ENCODE data around the gene SDF2.
"Not testable (repeated sequence)": the region's sequence is repeated elsewhere in the genome, so short reads cannot be mapped to it uniquely, and the experiment has no call there.

The SDF2 gene

DNA sequence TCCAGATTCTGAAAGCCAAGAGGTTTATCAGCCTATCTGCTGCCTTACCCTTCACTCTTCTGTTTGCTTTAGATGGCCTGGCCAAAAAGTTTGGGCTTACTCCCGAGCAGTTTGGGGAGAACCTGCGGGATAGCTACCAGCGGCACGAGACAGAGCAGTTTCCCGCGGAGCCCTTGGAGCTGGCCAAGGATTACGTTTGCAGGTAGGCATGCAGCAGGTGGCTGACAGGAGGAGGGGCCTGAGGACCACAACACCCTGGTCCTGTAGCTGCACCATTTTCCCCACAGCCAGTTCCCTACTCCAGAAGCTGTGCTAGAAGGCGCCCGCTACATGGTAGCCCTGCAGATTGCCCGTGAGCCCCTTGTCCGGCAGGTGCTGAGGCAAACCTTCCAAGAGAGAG lies 20.9 kb upstream of the SDF2 start:
- no peak for DNase-seq

DNA sequence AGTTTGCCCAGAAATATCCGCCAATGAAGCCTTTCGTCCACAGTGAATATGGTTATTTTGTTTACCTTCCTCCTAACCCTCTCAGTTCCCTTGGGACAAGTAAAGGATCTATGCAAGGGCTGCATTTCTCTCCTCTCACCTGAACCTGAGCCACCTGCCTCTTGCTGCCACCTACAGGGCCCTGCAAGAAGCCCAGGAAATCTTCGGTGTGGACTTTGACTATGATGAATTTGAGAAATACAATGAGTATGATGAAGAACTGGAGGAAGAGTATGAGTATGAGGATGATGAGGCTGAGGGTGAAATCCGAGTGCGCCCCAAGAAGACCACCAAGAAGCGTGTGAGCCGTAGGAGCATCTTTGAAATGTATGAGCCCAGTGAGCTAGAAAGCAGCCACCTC lies 14.3 kb upstream of the SDF2 start:
- no peak for DNase-seq

DNA sequence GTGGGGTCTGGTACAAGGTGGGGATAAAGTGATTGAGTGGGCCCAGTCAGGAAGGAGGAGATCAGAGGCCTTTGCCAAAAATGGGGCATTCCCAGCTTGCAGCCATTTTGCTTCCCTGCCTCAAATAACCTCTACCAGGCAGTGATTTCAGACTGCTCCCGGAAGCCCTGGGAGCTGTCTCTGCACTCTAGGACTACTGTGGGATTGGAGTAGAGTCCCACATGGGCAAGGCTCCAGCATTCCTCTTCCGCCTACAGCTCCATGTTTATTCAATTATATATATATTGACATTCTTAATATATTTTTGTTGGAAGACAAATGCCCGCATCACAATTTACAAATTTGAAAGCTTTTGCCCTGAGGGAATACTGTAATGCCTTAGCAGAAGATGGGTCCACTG lies 13.8 kb upstream of the SDF2 start:
- DNase-seq: no peak

DNA sequence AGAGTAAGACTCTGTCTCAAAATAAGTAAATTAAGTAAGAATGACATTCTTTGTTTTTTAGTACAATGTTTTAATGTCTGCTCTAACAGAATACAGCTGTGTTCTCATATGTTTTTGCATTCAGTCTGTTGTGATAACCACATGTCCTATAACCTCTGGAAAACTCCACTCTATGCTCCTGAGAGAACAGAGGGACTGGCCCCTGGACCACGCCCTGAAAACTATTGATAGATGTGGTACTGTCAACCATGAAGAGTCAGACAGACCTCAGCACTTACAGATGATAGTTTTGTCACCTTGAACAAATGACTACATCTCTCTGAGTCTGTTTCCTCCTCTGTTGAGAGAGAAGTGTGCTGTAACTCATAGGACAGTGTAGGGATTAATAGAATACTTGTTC lies 8.2 kb upstream of the SDF2 start:
- DNase-seq: no peak

DNA sequence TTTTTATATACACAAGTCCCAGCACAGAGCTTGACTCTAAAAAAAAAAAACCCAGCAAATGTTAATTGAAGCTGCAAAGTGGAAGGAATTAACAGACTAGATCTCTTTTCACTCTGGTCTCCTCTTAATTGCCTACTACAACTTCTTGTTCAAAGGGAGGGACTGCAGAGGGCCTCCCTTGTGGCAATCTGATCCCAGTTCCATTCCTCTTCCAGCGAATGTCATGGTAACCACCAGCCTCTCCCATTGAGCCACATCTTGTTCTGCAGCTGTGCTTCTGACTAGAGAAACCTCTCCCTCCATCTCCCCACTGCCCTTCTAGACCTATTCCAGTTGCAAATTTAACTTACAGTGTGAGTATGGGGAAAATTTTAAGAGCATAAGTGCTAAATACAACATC lies 6.2 kb upstream of the SDF2 start:
- no peak for DNase-seq

DNA sequence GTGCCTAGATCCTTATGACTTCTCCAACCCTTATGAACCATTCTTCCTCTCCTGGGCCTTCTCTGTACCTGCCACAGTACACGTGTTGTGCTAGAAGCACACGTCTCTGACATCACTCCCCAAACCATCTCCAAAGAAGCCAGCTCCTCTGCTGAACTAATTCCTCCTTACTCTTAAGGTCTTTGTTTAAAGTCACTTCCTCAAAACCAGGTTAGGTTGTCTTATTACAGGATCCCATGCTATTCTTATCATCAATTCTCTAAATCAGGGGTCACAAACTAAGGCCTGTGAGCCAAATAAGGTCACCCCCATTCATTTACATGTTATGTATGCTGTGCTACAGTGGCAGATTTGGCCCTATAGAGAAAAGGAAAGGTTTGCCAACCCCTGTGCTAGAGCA lies 4.3 kb upstream of the SDF2 start:
- no peak for DNase-seq

DNA sequence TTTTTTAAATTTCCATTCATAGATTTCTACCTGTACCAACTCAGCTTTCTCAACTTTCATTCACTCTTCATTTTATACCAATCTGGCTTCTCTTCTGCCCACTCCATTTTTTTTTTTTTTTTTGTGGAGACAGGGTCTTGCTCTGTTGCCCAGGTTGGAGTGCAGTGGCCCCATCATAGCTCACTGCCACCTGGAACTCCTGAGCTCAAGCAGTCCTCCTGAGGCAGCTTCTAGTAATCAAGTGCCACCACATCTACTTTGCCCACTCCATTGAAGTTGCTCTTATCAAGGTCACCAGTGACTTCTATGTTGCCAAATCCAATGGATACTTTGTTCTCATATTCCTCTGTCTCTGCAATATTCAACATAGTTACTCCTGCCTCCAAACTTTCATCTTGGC lies 2.0 kb upstream of the SDF2 start:
- DNase-seq: no peak

DNA sequence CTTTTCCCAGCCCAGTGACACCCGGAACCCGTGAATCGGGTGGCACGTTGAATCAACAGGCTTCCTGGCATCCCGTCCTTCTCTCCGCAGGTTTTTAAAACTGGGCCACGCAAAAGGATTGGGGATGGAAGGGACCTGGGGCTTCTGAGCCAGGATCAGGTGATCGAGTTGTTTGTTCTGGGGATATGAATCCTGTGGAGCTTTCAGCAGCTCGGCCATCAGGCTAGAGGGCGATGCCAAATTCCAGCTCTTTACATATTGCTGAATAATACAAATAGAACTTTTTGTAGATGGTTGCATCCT lies 772 bp upstream of the SDF2 start:
- DNase-seq: no peak

DNA sequence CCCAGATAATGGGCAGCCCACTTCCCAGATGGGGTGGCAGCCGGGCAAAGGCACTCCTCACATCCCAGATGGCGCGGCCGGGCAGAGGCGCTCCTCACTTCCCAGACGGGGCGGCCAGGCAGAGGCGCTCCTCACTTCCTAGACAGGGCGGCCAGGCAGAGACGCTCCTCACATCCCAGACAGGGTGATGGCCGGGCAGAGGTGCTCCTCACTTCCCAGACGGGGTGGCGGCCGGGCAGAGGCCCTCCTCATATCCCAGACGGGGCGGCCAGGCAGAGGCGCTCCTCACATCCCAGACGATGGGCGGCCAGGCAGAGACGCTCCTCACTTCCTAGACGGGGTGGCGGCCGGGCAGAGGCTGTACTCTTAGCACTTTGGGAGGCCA lies 2.2 kb downstream of the SDF2 start:
- not testable (repeated sequence) for DNase-seq

DNA sequence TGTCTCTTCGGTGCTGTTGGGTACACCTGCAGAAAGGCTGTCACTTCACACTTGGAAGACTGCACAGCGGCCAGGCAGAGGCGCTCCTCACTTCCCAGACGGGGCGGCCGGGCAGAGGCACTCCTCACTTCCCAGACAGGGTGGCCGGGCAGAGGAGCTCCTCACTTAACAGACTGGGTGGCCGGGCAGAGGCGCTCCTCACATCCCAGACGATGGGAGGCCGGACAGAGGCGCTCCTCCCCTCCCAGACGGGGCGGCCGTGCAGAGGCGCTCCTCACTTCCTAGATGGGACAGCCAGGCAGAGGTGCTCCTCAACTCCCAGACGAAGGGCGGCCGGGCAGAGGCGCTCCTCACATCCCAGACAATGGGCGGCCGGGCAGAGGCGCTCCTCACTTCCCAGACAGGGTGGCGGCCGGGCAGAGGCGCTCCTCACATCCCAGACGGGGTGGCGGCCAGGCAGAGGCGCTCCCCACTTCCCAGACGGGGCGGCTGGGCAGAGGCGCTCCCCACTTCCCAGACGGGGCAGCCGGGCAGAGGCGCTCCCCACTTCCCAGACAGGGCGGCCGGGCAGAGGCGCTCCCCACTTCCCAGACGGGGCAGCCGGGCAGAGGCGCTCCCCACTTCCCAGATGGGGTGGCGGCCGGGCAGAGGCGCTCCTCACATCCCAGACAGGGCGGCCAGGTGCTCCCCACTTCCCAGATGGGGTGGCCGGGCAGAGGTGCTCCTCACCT lies 2.8 kb downstream of the SDF2 start:
- not testable (repeated sequence) for DNase-seq

DNA sequence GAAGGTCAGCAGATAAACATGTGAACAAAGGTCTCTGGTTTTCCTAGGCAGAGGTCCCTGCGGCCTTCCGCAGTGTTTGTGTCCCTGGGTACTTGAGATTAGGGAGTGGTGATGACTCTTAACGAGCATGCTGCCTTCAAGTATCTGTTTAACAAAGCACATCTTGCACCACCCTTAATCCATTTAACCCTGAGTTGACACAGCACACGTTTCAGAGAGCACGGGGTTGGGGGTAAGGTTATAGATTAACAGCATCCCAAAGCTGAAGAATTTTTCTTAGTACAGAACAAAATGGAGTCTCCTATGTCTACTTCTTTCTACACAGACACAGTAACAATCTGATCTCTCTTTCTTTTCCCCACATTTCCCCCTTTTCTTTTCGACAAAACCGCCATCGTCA lies 3.4 kb downstream of the SDF2 start:
- not testable (repeated sequence) for DNase-seq

DNA sequence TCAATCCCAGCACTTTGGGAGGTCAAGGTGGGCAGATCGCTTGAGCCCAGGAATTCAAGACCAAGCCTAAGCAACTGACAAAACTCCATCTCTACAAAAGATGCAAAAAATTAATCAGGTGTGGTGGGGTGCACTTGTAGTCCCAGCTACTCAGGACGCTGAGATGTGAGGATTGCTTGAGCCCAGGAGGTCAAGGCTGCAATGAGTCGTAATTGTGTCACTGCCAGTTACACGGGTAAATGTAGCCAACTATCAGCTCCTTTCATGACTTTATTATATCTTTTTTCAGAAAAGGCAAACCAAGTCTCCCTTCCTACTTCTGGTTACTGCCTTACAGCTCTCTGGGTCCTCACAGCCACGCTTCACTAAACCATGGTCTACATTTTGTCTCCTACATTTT lies 4.0 kb downstream of the SDF2 start:
- no peak for DNase-seq

DNA sequence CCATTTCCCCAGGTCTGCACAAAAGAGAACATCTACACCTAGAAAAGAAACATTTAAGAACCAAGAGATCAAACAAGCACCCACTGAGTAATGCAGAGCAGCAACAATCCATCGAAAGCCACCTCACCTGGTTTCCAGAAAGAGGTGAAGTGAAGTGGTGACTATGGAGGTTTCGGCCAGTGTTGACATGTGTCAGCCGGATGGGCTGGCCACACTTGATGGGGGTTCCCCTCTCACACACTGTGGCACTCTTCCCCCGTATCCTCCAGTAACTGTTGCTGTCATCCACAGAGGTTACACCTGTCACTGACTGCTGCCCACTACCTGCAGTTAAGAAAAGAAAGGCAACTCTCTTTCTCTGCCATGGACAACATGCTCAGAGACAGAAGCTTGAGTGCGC lies 6.5 kb downstream of the SDF2 start:
- DNase-seq: no peak

DNA sequence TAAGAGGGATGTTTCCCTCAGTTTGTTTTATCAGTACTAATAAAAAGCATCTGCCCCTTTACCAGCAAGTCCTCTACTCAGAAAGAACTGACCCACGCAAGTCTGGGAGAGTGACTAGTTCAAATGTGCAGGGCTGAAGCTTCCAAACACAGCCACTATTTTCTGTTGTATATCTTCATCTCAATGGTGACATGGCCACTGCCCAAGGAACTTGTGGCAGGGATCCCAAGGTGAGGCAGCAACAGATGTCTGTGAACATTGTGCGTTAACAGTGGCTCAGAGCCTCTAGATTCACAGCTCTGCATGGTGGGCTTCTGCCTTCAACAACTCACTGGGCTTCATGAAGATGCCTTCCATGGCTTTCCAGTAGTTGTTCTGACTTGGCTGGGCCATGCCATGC lies 13.0 kb downstream of the SDF2 start:
- no peak for DNase-seq

DNA sequence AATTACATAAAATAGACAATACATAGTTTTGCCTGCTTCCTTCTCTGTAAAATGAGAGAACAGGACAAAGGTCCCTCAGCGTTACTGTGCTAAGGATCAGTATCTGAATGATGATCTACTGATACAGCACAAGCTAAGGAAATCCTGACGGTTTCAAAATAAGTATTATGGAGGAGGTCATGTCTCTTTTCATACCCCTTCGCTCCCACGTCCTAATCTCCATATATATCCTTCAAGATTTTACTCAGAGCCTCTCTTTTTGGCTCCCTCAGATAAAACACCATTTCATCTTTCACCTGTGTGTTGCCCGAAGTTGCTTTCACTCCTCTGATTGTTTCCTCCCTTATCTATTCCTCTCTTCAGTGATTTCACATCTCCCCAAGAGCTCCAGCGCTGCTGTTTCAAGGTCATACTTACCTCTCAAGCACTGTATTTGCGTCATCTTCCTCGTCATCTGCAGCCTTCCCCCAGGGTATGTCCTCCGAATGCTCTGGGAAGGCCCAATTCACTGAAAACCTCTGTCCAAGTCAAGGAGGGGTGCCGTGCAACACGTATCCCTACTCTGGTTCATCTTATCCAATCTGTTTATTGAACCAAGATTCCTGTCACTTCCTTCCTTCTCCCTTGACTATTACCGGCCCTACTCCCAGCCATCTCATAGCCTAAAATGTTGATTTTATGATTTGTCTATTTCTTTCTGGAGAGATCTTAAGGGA lies 15.5 kb downstream of the SDF2 start:
- no peak for DNase-seq

DNA sequence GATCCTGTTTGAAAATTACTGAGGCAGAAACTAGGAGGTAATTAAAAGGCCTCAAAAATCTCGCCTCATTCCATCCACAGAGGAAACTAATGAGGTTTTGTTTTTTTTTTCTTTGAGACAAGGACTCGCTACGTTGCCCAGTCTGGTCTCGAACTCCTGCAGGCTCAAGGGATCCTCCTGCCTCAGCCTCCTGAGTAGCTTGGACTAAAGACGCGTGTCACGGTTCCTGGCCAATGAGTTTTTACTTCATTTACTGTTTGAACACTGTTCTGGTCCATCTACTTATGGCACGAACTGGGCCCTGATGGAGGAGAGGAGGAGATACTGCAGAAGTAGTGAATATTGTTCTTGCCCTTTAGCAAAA lies 16.1 kb downstream of the SDF2 start:
- DNase-seq: peak; percentile 20

DNA sequence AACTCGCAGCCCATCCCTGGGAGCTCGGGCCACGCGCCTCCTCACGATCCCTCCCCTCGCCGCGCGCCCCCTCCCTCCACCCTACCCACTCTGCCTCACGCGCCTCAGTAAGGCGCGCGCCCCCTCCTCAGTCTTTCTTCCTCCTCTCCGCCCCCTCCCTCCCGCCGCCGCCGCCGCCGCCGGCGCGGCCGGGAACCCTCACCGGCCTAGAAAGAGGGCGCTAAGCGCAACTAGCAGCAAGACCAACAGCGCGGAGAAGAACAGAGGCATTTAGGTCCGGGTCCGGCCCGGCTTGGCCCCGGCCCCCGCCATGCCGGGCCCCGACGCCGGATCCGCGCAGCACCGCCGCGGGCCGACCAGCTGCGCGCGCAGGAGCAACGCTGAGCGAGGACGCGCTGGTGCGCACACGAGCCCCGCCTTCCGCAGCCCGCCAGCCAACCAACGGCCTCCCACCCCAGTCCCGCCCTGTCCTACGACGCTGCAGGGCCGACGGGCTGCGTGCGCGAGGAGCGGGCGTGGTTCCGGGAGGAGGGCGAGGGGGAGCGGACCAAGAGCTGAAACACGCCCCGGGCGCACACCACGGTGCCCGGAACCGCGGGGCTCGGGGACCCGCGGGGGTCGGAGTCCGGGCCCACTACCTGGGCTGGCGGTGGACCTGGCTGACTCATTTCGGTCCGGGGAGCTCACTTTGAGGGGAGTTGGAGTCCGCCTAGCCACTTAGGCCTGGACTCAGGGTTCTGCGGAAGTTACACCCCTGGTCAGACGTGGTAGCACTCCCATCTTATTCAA lies 16.7 kb downstream of the SDF2 start, which contains the start of gene BLTP2:
Gene BLTP2, minus strand, starts transcription at position 372 of the 789 bp plus-strand sequence. Its CDS starts 102 bp downstream, at position 270.
- DNase-seq: peak; percentile 98

DNA sequence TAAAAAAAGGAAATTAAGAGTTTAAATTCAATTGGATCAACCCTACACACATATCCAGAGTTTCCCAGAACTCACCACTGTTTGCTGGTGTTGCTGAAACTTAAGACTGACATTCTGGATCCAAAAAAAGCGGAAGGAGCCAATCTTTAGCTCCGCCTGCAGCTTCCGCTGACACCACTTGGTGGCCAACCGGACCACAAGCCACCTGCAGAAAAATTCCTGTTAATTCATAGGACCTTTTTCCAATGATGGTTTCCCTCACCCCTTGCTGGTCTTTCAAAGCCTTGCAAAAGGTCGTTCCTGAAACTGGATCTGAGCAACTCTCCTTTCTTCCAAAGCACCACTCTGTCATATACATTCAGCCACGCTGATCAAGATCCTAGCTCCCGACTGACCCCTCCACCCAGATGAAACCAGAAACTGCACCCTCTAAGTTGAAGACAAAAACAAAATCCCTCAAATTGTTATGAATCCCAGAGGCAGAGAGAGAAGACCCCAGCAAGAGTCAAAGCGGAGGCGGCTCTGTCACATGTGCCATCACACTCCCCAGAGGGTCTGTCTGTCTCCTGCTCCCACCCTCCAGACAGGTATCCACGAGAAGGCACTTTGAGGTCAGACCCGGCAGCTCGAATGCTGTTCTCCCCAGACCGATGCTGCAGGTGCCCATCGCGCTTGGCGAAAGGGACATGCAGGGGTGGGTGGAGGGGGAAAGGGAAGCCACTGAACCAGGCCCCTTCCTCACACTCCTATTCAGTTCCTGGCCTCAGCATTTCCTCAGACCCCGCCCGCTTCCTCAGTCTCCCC lies 17.5 kb downstream of the SDF2 start:
- peak; percentile 57 for DNase-seq

DNA sequence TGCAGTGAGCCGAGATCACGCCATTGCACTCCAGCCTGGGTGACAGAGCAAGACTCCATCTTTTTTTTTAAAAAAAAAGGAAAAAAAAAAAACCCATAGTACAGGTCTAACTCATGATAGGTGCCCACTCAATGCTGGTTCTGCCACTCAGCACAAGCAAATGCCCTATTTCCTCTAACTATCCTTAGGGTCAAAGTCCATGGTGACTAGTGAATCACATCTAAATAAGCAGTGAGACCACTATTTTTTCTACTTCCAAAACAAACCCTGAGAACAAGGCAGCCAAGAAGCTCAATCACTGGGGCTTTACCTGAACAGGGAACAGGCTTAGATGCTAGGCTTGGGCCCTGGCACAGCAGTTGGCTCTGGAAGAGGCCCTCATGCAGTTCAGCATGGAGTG lies 20.1 kb downstream of the SDF2 start:
- DNase-seq: no peak

DNA sequence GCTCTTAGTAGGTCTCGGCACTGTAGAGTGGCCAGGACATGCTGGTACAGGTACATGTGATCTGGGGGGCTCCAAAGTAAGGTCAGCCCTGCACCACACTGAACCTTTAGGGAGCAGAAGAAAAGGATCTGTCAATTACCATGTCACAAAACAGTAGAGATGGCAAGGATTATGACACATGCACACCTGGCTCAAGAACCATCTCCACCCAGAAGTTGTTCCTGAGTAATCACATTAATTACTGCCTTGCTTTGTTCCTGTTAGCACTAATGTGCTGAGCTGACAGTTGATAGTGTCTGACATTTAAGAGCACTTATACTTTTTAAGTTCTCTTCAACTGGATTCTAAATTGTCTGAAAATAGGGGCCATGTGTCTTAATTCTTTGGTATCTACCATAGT lies 26.2 kb downstream of the SDF2 start:
- no peak for DNase-seq

DNA sequence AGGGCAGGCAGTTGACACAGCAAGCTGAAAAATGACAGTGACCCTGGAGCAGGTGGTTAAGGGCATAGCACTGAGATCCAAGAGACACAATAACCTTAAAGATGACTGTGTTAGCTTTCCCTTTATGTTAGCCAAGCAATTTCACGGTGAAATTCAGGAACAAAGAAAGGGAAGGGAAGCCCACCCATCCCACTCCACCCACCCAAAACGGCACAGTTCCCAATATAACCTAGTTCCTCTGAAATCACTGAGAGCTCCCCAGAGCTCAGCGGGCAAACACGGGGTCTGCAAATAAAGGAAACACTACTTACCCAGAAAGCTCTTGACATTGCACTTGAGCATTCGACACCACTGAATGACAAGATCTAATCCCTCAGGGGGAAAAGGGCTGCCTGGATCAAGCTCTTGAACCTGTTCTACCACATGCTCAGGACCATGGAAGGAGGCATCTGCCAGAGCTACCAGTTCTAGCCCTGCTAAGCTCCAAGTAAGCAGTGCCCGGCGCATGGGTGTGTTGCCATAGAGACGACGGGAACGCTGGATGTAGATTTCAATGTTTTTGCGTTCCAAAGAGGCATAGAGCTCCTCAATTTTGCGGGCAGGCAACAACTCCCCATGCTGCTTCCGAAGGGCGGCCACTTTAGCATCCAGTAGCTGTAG lies 27.4 kb downstream of the SDF2 start:
- DNase-seq: no peak

DNA sequence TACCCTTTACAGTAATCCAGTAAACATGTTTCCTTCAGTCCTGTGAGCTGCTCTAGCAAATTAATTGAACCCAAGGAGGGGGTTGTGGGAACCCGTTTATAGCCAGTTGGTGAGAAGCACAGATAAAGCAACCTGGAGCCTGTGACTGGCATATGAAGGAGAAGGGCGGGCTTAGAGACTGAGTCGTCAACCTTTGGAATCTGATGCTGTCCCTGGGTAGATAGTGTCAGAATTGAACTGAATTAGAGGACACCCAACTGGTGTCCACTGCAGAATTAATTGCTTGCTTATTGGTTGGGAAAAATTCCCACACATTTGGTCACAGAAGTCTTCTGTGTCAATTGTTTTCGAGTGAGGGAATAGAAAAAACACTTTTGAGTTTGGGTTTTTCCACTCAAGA lies 34.9 kb downstream of the SDF2 start:
- no peak for DNase-seq

DNA sequence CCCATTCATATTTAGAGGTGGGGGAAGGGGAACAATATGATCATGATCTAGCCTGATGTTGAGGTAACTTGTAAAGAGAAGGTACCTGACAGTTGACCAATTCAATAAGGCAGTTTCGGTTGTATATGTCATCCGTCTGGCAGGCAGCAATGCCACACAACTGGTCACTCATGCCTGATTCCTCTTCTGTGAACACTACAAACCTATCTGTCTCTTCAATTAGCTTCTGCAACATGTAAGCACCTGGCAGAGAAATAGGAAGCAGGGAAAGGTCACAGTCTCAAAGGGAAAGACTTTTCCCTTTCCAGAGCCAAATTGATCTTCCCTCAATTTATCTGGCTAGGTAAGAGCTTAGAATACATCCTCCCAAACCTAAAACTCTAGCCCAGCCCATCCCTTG lies 37.6 kb downstream of the SDF2 start:
- no peak for DNase-seq

Data from activated CD4-positive, alpha-beta T cell treated with anti-CD3 and anti-CD28 coated beads, Interleukin-2, Interleukin-6, amounts not matched to agents 100 ng/mL and 50 ng/mL, durations not matched to agents 16 hours and 8 hours (primary cell).